Measurements from ENCODE around the gene GATA3.

- TF ChIP-seq CTCF (conservative IDR thresholded peaks at IDR 0.05), result no peak
- no peak for TF ChIP-seq ZFX (IDR thresholded peaks at IDR 0.05)
These were observed 51.4 kb downstream of the GATA3 start for GRCh38 chr10:8105932-8106331.
